Occipital lobe (tissue), 3 donors: Measurements from ENCODE around the gene RBL2. TPM values are rescaled to one million over a fixed set of nuclear protein-coding genes. Genes with fewer than 3 reads are reported as not detected.
"Not testable (repeated sequence)": the region's sequence is repeated elsewhere in the genome, so short reads cannot be mapped to it uniquely, and the experiment has no call there.

Experiments used
- DNase-seq: peaks from one replicate; lab custom pipeline; 2025; lab: John Stamatoyannopoulos, UW
- small RNA-seq: library from RNA; depleted of rRNA; stranded (forward); fragments of <200 nt; gene quantifications from one replicate; pipeline ENCODE3, GENCODE V24; 2014
- total RNA-seq: library from RNA; depleted of rRNA; stranded (reverse); fragments of >200 nt; gene quantifications from one replicate; pipeline ENCODE4 v1.2.3, GENCODE V29; 2014

Gene RBL2
- total RNA-seq, 1 donor from 2014 or later, result 125 TPM

DNA sequence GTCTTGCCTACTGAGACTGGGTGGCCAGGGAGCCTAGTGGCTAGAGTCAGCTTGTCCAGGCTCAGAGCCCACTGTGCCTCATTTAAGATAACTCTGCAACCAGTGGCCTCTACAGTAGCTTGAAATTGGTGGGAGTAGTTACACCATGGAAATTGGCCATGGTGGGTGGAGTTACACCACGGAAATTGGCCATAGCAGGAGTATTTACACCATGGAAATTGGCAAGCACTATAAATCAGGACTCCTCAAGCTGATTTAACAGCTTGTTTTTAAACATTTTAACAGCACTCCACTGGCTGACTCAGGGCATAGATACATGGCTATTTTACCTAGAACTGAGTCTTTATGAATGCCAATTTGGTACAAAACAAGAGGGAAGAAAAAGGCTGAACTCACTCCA is 96.5 kb downstream of the RBL2 start:
- no peak for DNase-seq

DNA sequence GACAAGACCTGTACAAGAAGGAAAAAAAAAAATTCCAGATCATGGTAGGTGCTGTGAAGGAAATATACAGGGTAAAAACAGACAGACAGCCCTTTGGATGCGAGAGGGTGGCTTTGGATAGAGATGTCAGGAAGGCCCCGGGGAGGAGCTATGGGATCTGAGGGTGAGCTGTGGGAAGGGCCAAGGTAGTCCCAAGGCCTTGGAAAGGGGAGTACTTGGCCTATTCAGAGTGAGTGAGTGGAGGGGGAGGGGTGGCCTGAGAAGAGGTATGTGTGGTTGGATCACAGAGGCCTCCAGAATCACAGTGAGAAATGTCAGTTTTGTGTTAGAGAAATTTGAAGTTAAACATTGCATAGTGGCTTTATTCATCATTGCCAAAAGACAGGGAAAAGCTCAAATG is 99.9 kb downstream of the RBL2 start:
- no peak for DNase-seq

DNA sequence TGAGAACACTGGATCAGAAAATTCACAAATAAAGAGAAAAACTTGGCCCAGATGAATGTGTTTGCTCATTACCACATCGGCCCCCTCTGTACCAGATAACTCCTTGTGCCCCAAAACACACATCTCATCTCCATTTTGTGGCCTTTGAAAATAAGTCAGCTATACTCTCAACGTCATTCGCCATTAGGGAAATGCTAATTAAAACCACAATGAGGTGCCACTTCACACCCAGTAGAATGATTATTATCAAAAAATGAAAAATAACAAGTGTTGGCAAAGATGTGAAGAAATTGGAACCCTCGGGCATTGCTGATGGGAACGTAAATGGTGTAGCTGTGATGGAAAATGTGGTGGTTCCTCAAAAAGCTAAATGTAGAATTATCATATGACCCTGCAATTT is 103.4 kb downstream of the RBL2 start:
- no peak for DNase-seq

DNA sequence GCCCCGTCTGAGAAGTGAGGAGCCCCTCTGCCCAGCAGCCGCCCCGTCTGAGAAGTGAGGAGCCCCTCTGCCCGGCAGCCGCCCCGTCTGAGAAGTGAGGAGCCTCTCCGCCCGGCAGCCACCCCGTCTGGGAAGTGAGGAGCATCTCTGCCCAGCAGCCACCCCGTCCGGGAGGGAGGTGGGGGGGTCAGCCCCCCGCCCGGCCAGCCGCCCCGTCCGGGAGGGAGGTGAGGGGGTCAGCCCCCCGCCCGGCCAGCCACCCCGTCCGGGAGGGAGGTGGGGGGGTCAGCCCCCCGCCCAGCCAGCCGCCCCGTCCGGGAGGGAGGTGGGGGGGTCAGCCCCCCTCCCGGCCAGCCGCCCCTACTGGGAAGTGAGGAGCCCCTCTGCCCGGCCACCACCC is 105.1 kb downstream of the RBL2 start:
- not testable (repeated sequence) for DNase-seq

DNA sequence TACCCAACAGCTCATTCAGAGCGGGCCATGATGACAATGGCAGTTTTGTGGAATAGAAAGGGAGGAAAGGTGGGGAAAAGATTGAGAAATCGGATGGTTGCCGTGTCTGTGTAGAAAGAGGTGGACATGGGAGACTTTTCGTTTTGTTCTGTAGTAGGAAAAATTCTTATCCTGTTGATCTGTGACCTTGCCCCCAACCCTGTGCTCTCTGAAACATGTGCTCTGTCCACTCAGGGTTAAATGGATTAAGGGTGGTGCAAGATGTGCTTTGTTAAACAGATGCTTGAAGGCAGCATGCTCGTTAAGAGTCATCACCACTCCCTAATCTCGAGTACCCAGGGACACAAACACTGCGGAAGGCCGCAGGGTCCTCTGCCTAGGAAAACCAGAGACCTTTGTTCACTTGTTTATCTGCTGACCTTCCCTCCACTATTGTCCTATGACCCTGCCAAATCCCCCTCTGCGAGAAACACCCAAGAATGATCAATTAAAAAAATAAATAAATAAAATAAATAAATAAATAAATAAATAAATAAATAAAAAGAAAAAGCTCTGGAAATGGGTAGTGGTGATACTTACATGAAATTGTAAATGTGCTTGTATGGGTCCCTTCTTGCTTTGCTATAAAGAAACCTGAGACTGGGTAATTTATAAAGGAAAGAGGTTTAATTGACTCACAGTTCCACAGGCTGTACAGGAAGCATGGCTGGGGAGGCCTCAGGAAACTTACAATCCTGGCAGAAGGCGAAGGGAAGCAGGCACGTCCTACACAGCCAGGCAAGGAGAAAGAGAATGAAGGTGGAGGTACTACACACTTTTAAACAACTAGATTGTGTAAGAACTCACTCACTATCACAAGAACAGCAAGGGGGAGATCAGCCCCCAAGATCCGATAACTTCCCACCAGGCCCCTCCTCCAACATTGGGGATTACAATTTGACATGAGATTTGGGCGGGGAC is 105.8 kb downstream of the RBL2 start:
- not testable (repeated sequence) for DNase-seq

Small RNA genes lying within 50 kb of the gene (small RNA-seq; reads per million reads assigned to genes)
- not detected for gene RNU6-1153P

Other genes with a start within 250 kb of the RBL2 start
- gene AKTIP, start 68.7 kb downstream of the RBL2 start, total RNA-seq, result 67.2 TPM